ENCODE data around the gene PAMR1.

Gene PAMR1

DNA sequence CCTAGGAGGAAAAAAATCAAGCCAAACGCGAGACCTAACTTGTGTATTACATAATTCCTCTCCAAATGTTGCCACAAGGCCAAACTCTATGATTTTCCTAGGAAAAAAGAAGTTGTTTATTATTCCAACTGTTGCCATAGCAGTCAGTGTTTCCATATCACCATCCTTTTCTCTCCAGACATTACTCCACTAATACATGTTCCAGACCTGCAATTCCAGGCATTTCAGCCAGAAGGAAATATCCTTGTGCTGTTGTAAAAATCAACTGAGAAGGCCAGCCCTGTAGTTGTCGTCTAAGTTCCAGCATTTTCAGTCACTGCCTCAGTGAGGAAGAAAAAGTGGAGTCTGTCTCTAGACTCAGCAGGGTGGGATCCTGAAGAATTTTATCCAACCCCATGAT, 33.1 kb upstream of the PAMR1 start:
- TF ChIP-seq CREB1 (IDR thresholded peaks at IDR 0.05; ENCODE audit: low read depth): no peak
- TF ChIP-seq, protein P1, sequence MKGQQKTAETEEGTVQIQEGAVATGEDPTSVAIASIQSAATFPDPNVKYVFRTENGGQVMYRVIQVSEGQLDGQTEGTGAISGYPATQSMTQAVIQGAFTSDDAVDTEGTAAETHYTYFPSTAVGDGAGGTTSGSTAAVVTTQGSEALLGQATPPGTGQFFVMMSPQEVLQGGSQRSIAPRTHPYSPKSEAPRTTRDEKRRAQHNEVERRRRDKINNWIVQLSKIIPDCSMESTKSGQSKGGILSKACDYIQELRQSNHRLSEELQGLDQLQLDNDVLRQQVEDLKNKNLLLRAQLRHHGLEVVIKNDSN (IDR thresholded peaks at IDR 0.05): no peak
- no peak for TF ChIP-seq TAF1 (IDR thresholded peaks at IDR 0.05; ENCODE audit: low read depth)
- no peak for TF ChIP-seq EGR1 (IDR thresholded peaks at IDR 0.05)
- no peak for TF ChIP-seq RAD21 (IDR thresholded peaks at IDR 0.05; ENCODE audit: low read depth)
- no peak for TF ChIP-seq TEAD4 (IDR thresholded peaks at IDR 0.05)
- no peak for TF ChIP-seq NFIC (IDR thresholded peaks at IDR 0.05)
- no peak for TF ChIP-seq ZBTB7A (IDR thresholded peaks at IDR 0.05; ENCODE audit: low read depth)
- no peak for TF ChIP-seq FOXM1 (IDR thresholded peaks at IDR 0.05; ENCODE audit: borderline replicate concordance, low read depth)
- no peak for TF ChIP-seq YY1 (IDR thresholded peaks at IDR 0.05; ENCODE audit: low read depth)
- TF ChIP-seq, protein P2, sequence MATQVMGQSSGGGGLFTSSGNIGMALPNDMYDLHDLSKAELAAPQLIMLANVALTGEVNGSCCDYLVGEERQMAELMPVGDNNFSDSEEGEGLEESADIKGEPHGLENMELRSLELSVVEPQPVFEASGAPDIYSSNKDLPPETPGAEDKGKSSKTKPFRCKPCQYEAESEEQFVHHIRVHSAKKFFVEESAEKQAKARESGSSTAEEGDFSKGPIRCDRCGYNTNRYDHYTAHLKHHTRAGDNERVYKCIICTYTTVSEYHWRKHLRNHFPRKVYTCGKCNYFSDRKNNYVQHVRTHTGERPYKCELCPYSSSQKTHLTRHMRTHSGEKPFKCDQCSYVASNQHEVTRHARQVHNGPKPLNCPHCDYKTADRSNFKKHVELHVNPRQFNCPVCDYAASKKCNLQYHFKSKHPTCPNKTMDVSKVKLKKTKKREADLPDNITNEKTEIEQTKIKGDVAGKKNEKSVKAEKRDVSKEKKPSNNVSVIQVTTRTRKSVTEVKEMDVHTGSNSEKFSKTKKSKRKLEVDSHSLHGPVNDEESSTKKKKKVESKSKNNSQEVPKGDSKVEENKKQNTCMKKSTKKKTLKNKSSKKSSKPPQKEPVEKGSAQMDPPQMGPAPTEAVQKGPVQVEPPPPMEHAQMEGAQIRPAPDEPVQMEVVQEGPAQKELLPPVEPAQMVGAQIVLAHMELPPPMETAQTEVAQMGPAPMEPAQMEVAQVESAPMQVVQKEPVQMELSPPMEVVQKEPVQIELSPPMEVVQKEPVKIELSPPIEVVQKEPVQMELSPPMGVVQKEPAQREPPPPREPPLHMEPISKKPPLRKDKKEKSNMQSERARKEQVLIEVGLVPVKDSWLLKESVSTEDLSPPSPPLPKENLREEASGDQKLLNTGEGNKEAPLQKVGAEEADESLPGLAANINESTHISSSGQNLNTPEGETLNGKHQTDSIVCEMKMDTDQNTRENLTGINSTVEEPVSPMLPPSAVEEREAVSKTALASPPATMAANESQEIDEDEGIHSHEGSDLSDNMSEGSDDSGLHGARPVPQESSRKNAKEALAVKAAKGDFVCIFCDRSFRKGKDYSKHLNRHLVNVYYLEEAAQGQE (IDR thresholded peaks at IDR 0.05; ENCODE audit: low read depth): no peak
- no peak for TF ChIP-seq EP300 (IDR thresholded peaks at IDR 0.05; ENCODE audit: borderline replicate concordance)
- TF ChIP-seq, protein P3, sequence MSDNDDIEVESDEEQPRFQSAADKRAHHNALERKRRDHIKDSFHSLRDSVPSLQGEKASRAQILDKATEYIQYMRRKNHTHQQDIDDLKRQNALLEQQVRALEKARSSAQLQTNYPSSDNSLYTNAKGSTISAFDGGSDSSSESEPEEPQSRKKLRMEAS (IDR thresholded peaks at IDR 0.05): no peak
- no peak for TF ChIP-seq CEBPB (IDR thresholded peaks at IDR 0.05)
- no peak for TF ChIP-seq TCF12 (IDR thresholded peaks at IDR 0.05; ENCODE audit: low read depth)

DNA sequence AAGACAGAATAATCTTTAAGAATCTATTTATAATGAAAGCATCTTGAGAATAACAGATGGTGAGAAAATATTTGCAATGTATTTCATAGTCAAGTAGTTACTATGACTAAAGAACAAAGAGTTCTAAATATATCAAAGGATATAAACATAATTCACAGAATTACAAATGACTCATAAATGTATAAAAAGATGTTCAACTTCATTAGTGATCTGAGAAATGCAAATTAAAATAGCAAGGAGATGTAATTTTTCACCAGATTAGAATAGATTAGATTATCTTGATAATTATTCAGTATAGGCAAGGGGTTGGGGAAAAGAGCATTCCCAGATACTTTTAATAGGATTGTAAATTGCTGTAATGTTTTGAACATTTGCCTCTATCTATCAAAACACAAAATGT, 30.1 kb upstream of the PAMR1 start:
- TF ChIP-seq TEAD4 (IDR thresholded peaks at IDR 0.05) (no peak), RAD21 (IDR thresholded peaks at IDR 0.05; ENCODE audit: low read depth) (no peak), EP300 (IDR thresholded peaks at IDR 0.05; ENCODE audit: borderline replicate concordance) (no peak), TAF1 (IDR thresholded peaks at IDR 0.05; ENCODE audit: low read depth) (no peak), TCF12 (IDR thresholded peaks at IDR 0.05; ENCODE audit: low read depth) (no peak), NFIC (IDR thresholded peaks at IDR 0.05) (no peak), CREB1 (IDR thresholded peaks at IDR 0.05; ENCODE audit: low read depth) (no peak), EGR1 (IDR thresholded peaks at IDR 0.05) (no peak), CEBPB (IDR thresholded peaks at IDR 0.05) (no peak), FOXM1 (IDR thresholded peaks at IDR 0.05; ENCODE audit: borderline replicate concordance, low read depth) (no peak)
- TF ChIP-seq, protein P3 (IDR thresholded peaks at IDR 0.05): no peak
- TF ChIP-seq, protein P2 (IDR thresholded peaks at IDR 0.05; ENCODE audit: low read depth): no peak

DNA sequence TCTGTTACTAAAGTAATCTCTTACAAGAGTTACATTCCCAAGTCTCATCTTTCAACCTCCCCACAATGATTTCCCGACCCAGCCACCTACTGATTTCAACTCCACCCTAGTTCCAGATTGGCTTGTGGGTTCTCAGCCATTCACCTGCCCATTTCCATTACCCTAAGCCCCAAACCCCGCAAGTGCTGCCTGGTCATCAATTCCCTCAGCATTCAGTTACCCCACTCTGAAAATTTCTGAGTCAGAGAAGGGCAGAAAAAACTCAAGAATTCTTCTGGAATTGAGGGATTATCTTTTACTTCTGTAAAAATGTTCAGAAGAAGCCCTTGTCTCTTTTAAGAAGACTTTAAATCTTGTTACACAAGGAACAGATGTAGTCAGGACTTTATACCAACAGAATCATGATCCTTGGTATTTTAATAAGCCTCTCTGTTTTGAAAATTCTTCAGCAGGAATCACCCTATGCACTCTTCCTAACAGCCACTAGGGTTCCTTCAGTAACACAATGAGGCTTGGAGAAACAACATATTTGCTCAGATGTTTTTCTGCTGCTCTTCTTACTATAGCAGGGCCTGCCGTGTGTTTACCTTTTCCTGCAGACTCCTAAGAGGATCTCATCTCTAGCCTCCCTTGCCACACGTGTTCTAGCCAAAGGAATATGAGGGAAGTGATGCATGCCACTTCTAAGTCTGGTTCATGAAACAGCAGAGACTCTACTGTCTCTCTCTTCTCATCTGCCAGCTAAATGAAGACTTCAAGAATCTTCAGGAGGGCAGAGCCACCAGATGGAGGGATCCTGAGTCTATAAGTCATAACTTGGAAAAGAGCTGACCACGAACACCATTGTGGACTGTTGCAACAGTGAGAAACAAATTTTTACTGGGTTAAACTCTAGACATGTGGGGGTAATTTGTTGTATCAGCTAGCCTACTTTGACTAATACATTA, 29.3 kb upstream of the PAMR1 start:
- no peak for TF ChIP-seq ZBTB7A (IDR thresholded peaks at IDR 0.05; ENCODE audit: low read depth)
- TF ChIP-seq CREB1 (IDR thresholded peaks at IDR 0.05; ENCODE audit: low read depth): no peak
- no peak for TF ChIP-seq EGR1 (IDR thresholded peaks at IDR 0.05)
- TF ChIP-seq, protein P1 (IDR thresholded peaks at IDR 0.05): no peak
- no peak for TF ChIP-seq TCF12 (IDR thresholded peaks at IDR 0.05; ENCODE audit: low read depth)
- TF ChIP-seq, protein P2 (IDR thresholded peaks at IDR 0.05; ENCODE audit: low read depth): no peak
- TF ChIP-seq, protein P3 (IDR thresholded peaks at IDR 0.05): no peak
- no peak for TF ChIP-seq NFIC (IDR thresholded peaks at IDR 0.05)
- TF ChIP-seq TAF1 (IDR thresholded peaks at IDR 0.05; ENCODE audit: low read depth): no peak
- no peak for TF ChIP-seq YY1 (IDR thresholded peaks at IDR 0.05; ENCODE audit: low read depth)
- no peak for TF ChIP-seq FOXM1 (IDR thresholded peaks at IDR 0.05; ENCODE audit: borderline replicate concordance, low read depth)
- TF ChIP-seq CEBPB (IDR thresholded peaks at IDR 0.05): no peak
- no peak for TF ChIP-seq TEAD4 (IDR thresholded peaks at IDR 0.05)
- TF ChIP-seq EP300 (IDR thresholded peaks at IDR 0.05; ENCODE audit: borderline replicate concordance): no peak
- TF ChIP-seq RAD21 (IDR thresholded peaks at IDR 0.05; ENCODE audit: low read depth): no peak
